Tibial nerve (tissue), 4 donors: ENCODE measurements around the gene DYNLL1.

ENCODE experiments used
- CTCF ChIP-seq, 5 experiments: fragments of 200-600 bp in 3 of 5; fragments of 450-650 bp in 2 of 5; sonication (generic) in 3 of 5; IDR thresholded peaks; one replicate each; pipeline ENCODE4 v1.5.1; 2016 to 2019; ENCODE audit warnings: antibody characterized with exemption in 5 of 5, mild to moderate bottlenecking in 3 of 5, moderate library complexity in 2 of 5
- EP300 ChIP-seq, 2 donors: sonication (generic); formaldehyde crosslinking; IDR thresholded peaks; one replicate each; pipeline ENCODE4 v1.6.1; 2017; ENCODE audit warnings: antibody characterized with exemption in 2 of 2, mild to moderate bottlenecking in 1 of 2

GRCh38 chr12:120532701-120533238 lies 36.9 kb downstream of the DYNLL1 start:
- no peak for TF ChIP-seq CTCF (IDR thresholded peaks at IDR 0.05)
- no peak for TF ChIP-seq EP300 (IDR thresholded peaks at IDR 0.05)
